ENCODE measurements around the gene UGT1A9.

DNA sequence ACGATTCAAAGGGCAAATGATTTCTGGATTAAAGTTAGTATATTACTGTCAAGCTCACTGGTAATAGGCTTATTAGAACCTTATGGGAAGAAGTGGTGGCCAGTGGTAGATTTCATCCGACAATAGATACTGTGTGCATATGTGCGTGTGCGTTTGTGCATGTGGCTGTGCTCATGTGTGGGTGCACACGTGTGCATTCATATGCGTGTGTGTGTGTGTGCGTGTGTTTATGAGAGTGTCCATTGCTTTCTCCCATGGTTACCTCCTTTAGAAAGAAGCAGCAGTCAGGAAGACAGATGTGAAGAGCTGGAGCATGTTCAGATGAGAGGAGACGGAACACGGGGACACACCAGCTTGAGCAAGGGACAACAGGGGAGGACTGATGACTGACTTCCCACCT, 97.6 kb downstream of the UGT1A9 start:
- TF ChIP-seq, protein P1, sequence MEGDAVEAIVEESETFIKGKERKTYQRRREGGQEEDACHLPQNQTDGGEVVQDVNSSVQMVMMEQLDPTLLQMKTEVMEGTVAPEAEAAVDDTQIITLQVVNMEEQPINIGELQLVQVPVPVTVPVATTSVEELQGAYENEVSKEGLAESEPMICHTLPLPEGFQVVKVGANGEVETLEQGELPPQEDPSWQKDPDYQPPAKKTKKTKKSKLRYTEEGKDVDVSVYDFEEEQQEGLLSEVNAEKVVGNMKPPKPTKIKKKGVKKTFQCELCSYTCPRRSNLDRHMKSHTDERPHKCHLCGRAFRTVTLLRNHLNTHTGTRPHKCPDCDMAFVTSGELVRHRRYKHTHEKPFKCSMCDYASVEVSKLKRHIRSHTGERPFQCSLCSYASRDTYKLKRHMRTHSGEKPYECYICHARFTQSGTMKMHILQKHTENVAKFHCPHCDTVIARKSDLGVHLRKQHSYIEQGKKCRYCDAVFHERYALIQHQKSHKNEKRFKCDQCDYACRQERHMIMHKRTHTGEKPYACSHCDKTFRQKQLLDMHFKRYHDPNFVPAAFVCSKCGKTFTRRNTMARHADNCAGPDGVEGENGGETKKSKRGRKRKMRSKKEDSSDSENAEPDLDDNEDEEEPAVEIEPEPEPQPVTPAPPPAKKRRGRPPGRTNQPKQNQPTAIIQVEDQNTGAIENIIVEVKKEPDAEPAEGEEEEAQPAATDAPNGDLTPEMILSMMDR (IDR thresholded peaks at IDR 0.05), result no peak
- TF ChIP-seq EP300 (IDR thresholded peaks at IDR 0.05) (no peak), POLR2A (IDR thresholded peaks at IDR 0.05) (no peak)
